Activated CD4-positive, alpha-beta T cell treated with anti-CD3 and anti-CD28 coated beads, Interleukin-2, amount 10 ng/mL, durations not matched to agents 24 days and 14 days (primary cell): ENCODE results near the gene PCDHA3. TPM values are rescaled to one million over a fixed set of nuclear protein-coding genes. Genes with fewer than 3 reads are reported as not detected.
"Not testable (repeated sequence)": the region's sequence is repeated elsewhere in the genome, so short reads cannot be mapped to it uniquely, and the experiment has no call there.

ENCODE experiments used
- DNase-seq: peaks from one replicate; pipeline ENCODE4 v3.0.0; 2022
- H3K27ac Mint-ChIP-seq: one replicate; pipeline ENCODE4 v1.8.0; 2022; ENCODE audit warnings: mild to moderate bottlenecking, mixed read lengths
- H3K27me3 Mint-ChIP-seq: one replicate; pipeline ENCODE4 v1.8.0; 2022; ENCODE audit warnings: mixed read lengths
- H3K36me3 Mint-ChIP-seq: one replicate; pipeline ENCODE4 v1.8.0; 2022; ENCODE audit warnings: low read depth, mild to moderate bottlenecking, mixed read lengths
- H3K4me1 Mint-ChIP-seq: one replicate; pipeline ENCODE4 v1.8.0; 2021; ENCODE audit warnings: mixed read lengths
- H3K4me3 Mint-ChIP-seq: one replicate; pipeline ENCODE4 v1.8.0; 2022; ENCODE audit warnings: mild to moderate bottlenecking, moderate library complexity, mixed read lengths
- H3K9me3 Mint-ChIP-seq: one replicate; pipeline ENCODE4 v1.8.0; 2021; ENCODE audit warnings: mixed read lengths
- intact Hi-C: fragments of 100-400 bp; cut with micrococcal nuclease; formaldehyde crosslinking; loops from one replicate; pipeline ENCODE4 v1.15.1; 2023
- total RNA-seq: library from RNA; stranded (reverse); gene quantifications from 2 replicates; pipeline ENCODE4 v1.2.3, GENCODE V29; 2022

Gene PCDHA3
- not detected in 2 replicates for total RNA-seq

DNA sequence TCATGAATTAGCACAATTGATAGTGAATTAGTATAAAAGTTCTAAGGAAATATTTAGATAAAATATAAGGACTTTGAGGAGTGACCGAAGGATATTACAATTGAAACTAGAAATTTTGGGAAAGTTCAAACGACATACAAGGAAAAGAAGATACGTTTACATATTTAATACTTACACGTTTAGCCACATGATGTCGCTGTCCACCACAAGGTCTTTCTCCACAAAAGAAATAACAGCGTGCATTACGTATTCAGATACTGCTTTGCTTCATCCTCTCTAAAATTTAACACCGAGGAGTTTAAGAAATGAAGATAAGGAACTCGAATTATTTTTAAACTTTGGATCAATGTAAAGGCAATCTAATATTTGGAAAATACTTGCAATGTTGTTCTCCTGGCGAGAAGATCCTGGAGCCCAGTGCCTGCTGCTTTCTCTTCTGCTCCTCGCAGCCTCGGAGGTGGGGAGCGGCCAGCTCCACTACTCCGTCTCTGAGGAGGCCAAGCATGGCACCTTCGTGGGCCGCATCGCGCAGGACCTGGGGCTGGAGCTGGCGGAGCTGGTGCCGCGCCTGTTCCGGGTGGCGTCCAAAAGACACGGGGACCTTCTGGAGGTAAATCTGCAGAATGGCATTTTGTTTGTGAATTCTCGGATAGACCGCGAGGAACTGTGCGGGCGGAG is at the start of gene PCDHA3:
TSS of gene PCDHA3 (plus strand) at position 242 of the 678 bp plus-strand sequence.
- DNase-seq, result no peak
- intact Hi-C loops, result no loop called here
- Mint-ChIP-seq H3K9me3 (peaks cover 17% of the 10 kb centered on the region), H3K36me3 (no peaks in the 10 kb centered on the region), H3K4me1 (no peaks in the 10 kb centered on the region), H3K4me3 (no peak within 1 kb of the TSS), H3K27ac (no peak within 1 kb of the TSS), H3K27me3 (no peaks in the 10 kb centered on the region)

DNA sequence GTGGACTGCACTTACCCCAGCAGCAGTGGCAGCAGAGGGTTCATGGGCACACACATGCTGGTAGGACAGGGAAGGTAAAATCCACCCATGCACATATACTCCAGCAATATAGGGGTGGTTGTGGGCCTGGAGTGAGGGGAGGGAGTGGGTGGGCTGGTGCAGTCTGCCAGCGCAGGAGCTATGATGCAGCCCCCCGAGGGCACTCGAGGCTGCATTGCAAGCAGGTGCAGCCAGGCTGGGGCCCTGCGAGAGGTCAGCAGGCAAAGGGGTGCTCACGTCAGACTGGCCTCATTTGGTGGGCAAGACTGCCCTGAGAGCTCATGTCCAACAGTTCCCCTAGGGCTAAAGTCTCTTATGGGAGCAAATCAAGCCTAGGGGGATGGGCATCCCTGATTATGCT is 47.3 kb upstream of the PCDHA3 start:
- Mint-ChIP-seq H3K9me3 (peaks cover 57% of the 10 kb centered on the region), H3K27ac (no peak overlapping the region), H3K4me3 (no peak overlapping the region), H3K36me3 (peaks cover 2% of the 10 kb centered on the region), H3K4me1 (no peaks in the 10 kb centered on the region), H3K27me3 (no peaks in the 10 kb centered on the region)
- intact Hi-C loops, result no loop called here
- no peak for DNase-seq

DNA sequence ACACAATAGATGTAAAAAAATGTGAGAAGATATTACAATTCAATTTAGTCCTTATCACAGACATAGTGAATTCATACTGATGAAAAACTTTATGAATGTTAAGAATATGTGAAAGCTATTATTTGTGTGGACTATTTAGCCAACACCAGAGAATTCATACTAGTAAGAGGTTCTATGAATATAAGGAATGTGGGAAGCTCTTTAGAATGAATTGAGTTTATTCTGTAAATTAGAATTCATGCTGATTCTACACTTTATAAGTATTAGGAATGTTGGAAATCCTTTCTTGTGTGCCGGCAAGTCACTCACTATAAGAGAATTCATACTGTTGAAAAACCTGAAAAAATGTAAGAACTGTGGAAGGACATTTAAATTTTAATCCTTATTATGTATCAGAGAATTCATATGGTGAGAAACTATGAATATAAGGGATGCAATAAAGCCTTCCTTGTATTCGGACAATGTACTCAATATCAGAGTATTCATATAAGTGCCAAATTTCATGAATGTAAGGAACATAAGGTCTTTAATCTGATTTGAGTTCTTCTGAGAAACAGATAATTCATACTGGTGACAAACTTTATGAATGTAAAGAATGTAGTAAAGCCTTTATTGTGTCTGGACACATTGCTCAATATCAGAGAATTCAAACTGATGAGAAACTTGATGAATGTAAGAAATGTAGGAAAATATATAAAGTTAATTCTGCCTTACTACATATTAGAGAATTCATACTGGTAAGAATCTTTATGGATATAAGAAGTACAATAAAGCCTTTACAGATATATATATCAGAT is 36.5 kb upstream of the PCDHA3 start:
- H3K27ac Mint-ChIP-seq, result no peak overlapping the region
- no peaks in the 10 kb centered on the region for H3K27me3 Mint-ChIP-seq
- peaks cover 4% of the 10 kb centered on the region for H3K36me3 Mint-ChIP-seq
- H3K9me3 Mint-ChIP-seq, result peaks cover 41% of the 10 kb centered on the region
- intact Hi-C loops, result no loop called here
- H3K4me3 Mint-ChIP-seq, result no peak overlapping the region
- no peak for DNase-seq
- H3K4me1 Mint-ChIP-seq, result no peaks in the 10 kb centered on the region

DNA sequence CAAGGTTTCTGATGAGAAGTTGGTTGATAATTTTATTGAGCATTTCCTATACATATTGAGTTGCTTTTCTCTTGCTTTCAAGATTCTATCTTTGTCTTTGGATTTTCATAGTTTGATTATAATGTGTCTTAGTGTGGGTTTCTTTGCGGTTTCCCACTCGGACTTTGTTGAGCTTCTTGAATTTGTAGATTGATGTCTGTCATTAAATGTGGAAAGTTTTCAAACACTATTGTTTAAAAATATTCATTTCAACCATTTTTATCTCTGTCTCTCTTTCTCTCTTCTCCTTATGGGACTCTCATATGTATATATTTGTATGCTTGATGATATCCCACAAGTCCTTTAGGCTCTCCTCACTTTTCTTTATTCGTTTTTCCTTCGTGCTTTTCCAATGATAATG is 33.4 kb upstream of the PCDHA3 start:
- H3K27me3 Mint-ChIP-seq, result no peaks in the 10 kb centered on the region
- H3K4me1 Mint-ChIP-seq, result no peaks in the 10 kb centered on the region
- H3K27ac Mint-ChIP-seq, result no peak overlapping the region
- H3K9me3 Mint-ChIP-seq, result peaks cover 42% of the 10 kb centered on the region
- intact Hi-C loops, result no loop called here
- peaks cover 2% of the 10 kb centered on the region for H3K36me3 Mint-ChIP-seq
- DNase-seq, result no peak
- no peak overlapping the region for H3K4me3 Mint-ChIP-seq

DNA sequence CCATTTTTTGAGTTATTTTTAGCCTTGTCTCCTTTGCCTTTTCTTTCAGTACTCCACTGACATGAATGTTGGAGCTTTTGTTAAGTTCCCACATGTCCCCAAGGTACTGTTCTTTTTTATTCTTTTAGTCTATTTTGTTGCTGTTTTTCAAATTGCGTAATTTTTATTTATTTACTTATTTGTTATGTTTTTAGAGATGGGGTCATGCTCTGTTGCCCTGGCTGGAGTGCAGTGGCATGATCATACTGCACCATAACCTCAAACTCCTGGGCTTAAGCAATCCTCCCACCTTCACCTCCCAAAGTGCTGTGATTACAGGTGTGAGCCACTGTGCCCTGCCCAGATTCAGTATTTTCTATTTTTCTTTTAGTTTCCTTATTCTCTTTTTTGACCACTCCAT is 20.3 kb upstream of the PCDHA3 start:
- peaks cover 35% of the 10 kb centered on the region for H3K9me3 Mint-ChIP-seq
- H3K4me3 Mint-ChIP-seq, result no peak overlapping the region
- no peaks in the 10 kb centered on the region for H3K4me1 Mint-ChIP-seq
- H3K27me3 Mint-ChIP-seq, result no peaks in the 10 kb centered on the region
- no peaks in the 10 kb centered on the region for H3K36me3 Mint-ChIP-seq
- intact Hi-C loops, result no loop called here
- DNase-seq, result no peak
- no peak overlapping the region for H3K27ac Mint-ChIP-seq

GRCh38 chr5:140785905-140786686 is 14.8 kb upstream of the PCDHA3 start, which contains the start of gene PCDHA1:
Gene PCDHA1, plus strand, starts transcription at chr5:140786140.
- no peak within 1 kb of the TSS for H3K27ac Mint-ChIP-seq
- intact Hi-C loops, result no loop called here
- peaks cover 20% of the 10 kb centered on the region for H3K9me3 Mint-ChIP-seq
- H3K4me1 Mint-ChIP-seq, result no peaks in the 10 kb centered on the region
- H3K4me3 Mint-ChIP-seq, result no peak within 1 kb of the TSS
- no peaks in the 10 kb centered on the region for H3K27me3 Mint-ChIP-seq
- H3K36me3 Mint-ChIP-seq, result peaks cover 7% of the 10 kb centered on the region
- DNase-seq, result no peak

- H3K27ac Mint-ChIP-seq, H3K4me3 Mint-ChIP-seq, H3K4me1 Mint-ChIP-seq, intact Hi-C loops, H3K27me3 Mint-ChIP-seq, H3K36me3 Mint-ChIP-seq, DNase-seq: not testable (repeated sequence)
- H3K9me3 Mint-ChIP-seq, result peaks cover 23% of the 10 kb centered on the region
Observed at GRCh38 chr5:140787422-140787821, 13.4 kb upstream of the PCDHA3 start.

- H3K36me3 Mint-ChIP-seq, H3K4me3 Mint-ChIP-seq, H3K4me1 Mint-ChIP-seq, H3K27ac Mint-ChIP-seq, H3K27me3 Mint-ChIP-seq, intact Hi-C loops, DNase-seq: not testable (repeated sequence)
- peaks cover 25% of the 10 kb centered on the region for H3K9me3 Mint-ChIP-seq
Observed at GRCh38 chr5:140787849-140788504, 12.9 kb upstream of the PCDHA3 start.

- Mint-ChIP-seq H3K27me3 (no peaks in the 10 kb centered on the region), H3K9me3 (peaks cover 22% of the 10 kb centered on the region), H3K4me3 (no peak overlapping the region), H3K36me3 (peaks cover 4% of the 10 kb centered on the region), H3K4me1 (no peaks in the 10 kb centered on the region), H3K27ac (no peak overlapping the region)
- intact Hi-C loops, result no loop called here
- DNase-seq, result no peak
Observed at GRCh38 chr5:140791089-140791488, 9.8 kb upstream of the PCDHA3 start.

DNA sequence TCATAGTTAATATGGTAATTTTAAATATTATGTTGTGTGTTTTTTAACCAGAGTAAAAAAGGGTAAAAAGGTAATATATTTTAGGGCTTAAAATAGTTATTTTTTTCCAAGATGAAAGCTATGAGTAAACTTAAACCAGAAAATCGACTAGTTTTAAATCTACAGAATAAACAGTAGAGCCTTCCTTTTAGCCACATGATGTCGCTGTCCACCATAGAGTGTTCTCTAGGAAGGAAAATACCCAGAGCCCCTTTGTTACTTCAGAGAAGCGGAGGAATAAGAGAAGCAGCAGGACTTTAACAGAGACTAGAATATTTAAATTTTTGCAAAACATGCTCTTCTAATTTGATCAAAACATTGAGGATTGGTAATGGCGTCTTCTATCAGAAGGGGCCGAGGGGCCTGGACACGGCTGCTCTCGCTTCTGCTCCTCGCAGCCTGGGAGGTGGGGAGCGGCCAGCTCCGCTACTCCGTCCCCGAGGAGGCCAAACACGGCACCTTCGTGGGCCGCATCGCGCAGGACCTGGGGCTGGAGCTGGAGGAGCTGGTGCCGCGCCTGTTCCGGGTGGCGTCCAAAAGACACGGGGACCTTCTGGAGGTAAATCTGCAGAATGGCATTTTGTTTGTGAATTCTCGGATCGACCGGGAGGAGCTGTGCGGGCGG is 6.1 kb upstream of the PCDHA3 start, which contains the start of gene PCDHA2:
TSS of gene PCDHA2 (plus strand) at position 258 of the 664 bp plus-strand sequence.
- intact Hi-C loops, result no loop called here
- no peak within 1 kb of the TSS for H3K27ac Mint-ChIP-seq
- H3K9me3 Mint-ChIP-seq, result peaks cover 15% of the 10 kb centered on the region
- no peak within 1 kb of the TSS for H3K4me3 Mint-ChIP-seq
- H3K27me3 Mint-ChIP-seq, result no peaks in the 10 kb centered on the region
- H3K36me3 Mint-ChIP-seq, result peaks cover under 1% of the 10 kb centered on the region
- no peak for DNase-seq
- no peaks in the 10 kb centered on the region for H3K4me1 Mint-ChIP-seq

- DNase-seq, result no peak
- Mint-ChIP-seq H3K4me1 (no peaks in the 10 kb centered on the region), H3K27ac (no peak overlapping the region), H3K4me3 (no peak overlapping the region), H3K27me3 (no peaks in the 10 kb centered on the region), H3K9me3 (peaks cover 17% of the 10 kb centered on the region), H3K36me3 (no peaks in the 10 kb centered on the region)
- intact Hi-C loops, result no loop called here
Observed at GRCh38 chr5:140795259-140795641, 5.6 kb upstream of the PCDHA3 start.

GRCh38 chr5:140796072-140796717 is 4.7 kb upstream of the PCDHA3 start:
- DNase-seq, H3K36me3 Mint-ChIP-seq, H3K4me1 Mint-ChIP-seq, H3K4me3 Mint-ChIP-seq, H3K27me3 Mint-ChIP-seq, intact Hi-C loops, H3K27ac Mint-ChIP-seq: not testable (repeated sequence)
- peaks cover 15% of the 10 kb centered on the region for H3K9me3 Mint-ChIP-seq

DNA sequence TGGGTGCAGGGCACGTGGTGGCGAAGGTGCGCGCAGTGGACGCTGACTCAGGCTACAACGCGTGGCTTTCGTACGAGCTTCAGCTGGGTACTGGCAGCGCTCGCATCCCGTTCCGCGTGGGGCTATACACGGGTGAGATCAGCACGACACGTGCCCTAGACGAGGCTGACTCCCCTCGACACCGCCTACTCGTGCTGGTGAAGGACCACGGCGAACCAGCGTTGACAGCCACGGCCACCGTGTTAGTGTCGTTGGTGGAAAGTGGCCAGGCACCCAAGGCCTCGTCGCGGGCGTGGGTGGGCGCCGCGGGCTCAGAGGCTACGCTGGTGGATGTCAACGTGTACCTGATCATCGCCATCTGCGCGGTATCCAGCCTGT is 4.2 kb upstream of the PCDHA3 start:
- Mint-ChIP-seq H3K27me3 (no peaks in the 10 kb centered on the region), H3K4me1 (no peaks in the 10 kb centered on the region), H3K4me3 (no peak overlapping the region), H3K9me3 (peaks cover 11% of the 10 kb centered on the region), H3K27ac (no peak overlapping the region), H3K36me3 (no peaks in the 10 kb centered on the region)
- no peak for DNase-seq
- intact Hi-C loops, result no loop called here
